Breast epithelium (tissue), 4 donors: Measurements from ENCODE around the gene RFPL2. TPM values are rescaled to one million over a fixed set of nuclear protein-coding genes. Genes with fewer than 3 reads are reported as not detected.
"Not testable (repeated sequence)": the region's sequence is repeated elsewhere in the genome, so short reads cannot be mapped to it uniquely, and the experiment has no call there.

ENCODE experiments used
- DNase-seq, 2 donors: peaks; one replicate each; pipeline ENCODE4 v3.0.0-alpha.2; 2019; ENCODE audit warnings: low spot score in 2 of 2
- H3K27ac ChIP-seq, 2 donors: fragments of 200-600 bp; sonication (generic) in 1 of 2; one replicate each; pipeline ENCODE4 v1.5.1; 2016 to 2019; ENCODE audit warnings: mild to moderate bottlenecking in 1 of 2
- H3K27me3 ChIP-seq, 2 donors: fragments of 200-600 bp; sonication (generic) in 1 of 2; one replicate each; pipeline versions ENCODE4 v1.5.1 to v1.6.0; 2017 to 2019; ENCODE audit warnings: control low read depth in 1 of 2, mild to moderate bottlenecking in 1 of 2
- H3K36me3 ChIP-seq: fragments of 200-600 bp; one replicate; pipeline ENCODE4 v1.5.1; 2019
- H3K4me1 ChIP-seq, 2 donors: fragments of 200-600 bp; sonication (generic); one replicate each; pipeline ENCODE4 v1.5.1; 2016 to 2019; ENCODE audit warnings: control low read depth in 1 of 2
- H3K4me3 ChIP-seq, 3 donors: fragments of 200-600 bp; sonication (generic); 1 replicate in 2 of 3; 2 replicates in 1 of 3; pipeline ENCODE4 v1.5.1; 2016 to 2019; ENCODE audit warnings: mild to moderate bottlenecking in 3 of 3, moderate library complexity in 2 of 3
- H3K9me3 ChIP-seq, 2 donors: fragments of 200-600 bp; sonication (generic) in 1 of 2; one replicate each; pipeline ENCODE4 v1.5.1; 2016 to 2019; ENCODE audit warnings: control low read depth in 1 of 2
- POLR2A ChIP-seq: fragments of 450-650 bp; IDR thresholded peaks from one replicate; pipeline ENCODE4 v1.6.1; 2016; ENCODE audit warnings: antibody characterized with exemption, mild to moderate bottlenecking, moderate library complexity
- POLR2AphosphoS5 ChIP-seq, 3 donors: sonication (generic); formaldehyde crosslinking; IDR thresholded peaks; one replicate each; pipeline ENCODE4 v1.6.1; 2017; ENCODE audit warnings: antibody characterized with exemption in 3 of 3
- intact Hi-C: fragments of 100-400 bp; cut with DNase I; formaldehyde crosslinking; loops from one replicate; pipeline ENCODE4 v1.15.1; 2023; ENCODE audit warnings: low total_unique reads
- total RNA-seq, 3 donors: library from RNA; depleted of rRNA; stranded (reverse); fragments of >200 nt; gene quantifications; one replicate each; pipeline ENCODE4 v1.1.0, GENCODE V29; 2016
- TF ChIP-seq, protein P1 (sequence below), 3 donors: fragments of 450-650 bp; IDR thresholded peaks; one replicate each; pipeline ENCODE4 v1.5.1; 2016 to 2017; ENCODE audit warnings: antibody characterized with exemption in 3 of 3, mild to moderate bottlenecking in 3 of 3, moderate library complexity in 3 of 3

RFPL2 gene
- total RNA-seq, 3 donors from 2014 or later, result 0.29 TPM; not detected in 2

DNA sequence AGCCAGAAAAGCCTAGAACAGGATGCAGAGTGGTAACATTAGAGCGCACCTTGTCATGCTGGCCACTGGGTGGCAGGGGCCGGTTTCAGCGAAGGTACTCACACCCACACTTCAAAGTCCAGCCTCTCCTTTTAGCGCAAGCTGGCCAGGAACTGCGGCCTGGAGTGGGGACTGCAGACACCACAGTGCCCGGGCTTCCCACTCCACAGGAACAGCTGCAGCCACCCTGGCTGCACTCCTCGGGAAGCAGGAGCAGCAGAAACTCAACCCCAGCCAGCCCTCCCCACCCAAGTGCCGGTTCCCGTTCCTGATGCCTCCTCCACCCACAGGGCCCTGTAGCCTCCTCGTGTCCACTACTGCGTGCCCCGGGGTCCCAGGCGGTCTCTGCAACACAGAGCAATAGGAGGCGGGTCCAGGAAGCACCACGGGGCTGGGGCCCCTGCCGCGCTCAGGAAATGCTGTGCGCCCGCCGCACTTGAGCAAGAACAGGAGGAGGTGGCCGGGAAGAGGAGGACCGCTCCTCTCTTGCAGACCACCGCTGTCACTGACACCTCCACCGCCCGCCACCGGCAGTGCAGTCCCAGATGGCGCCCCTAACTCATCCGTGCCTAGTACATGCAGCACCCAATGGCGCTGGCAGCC is 2.2 kb downstream of the RFPL2 start:
- TF ChIP-seq POLR2AphosphoS5 (IDR thresholded peaks at IDR 0.05), result no peak
- TF ChIP-seq, protein P1, sequence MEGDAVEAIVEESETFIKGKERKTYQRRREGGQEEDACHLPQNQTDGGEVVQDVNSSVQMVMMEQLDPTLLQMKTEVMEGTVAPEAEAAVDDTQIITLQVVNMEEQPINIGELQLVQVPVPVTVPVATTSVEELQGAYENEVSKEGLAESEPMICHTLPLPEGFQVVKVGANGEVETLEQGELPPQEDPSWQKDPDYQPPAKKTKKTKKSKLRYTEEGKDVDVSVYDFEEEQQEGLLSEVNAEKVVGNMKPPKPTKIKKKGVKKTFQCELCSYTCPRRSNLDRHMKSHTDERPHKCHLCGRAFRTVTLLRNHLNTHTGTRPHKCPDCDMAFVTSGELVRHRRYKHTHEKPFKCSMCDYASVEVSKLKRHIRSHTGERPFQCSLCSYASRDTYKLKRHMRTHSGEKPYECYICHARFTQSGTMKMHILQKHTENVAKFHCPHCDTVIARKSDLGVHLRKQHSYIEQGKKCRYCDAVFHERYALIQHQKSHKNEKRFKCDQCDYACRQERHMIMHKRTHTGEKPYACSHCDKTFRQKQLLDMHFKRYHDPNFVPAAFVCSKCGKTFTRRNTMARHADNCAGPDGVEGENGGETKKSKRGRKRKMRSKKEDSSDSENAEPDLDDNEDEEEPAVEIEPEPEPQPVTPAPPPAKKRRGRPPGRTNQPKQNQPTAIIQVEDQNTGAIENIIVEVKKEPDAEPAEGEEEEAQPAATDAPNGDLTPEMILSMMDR (IDR thresholded peaks at IDR 0.05), result peak in 2 of 3 donors; percentile 18 to 50
- no peaks in the 10 kb centered on the region for H3K9me3 ChIP-seq
- H3K4me1 ChIP-seq, result peaks cover 0 to 2% of the 10 kb centered on the region in 2 donors
- H3K27ac ChIP-seq, result no peak overlapping the region
- intact Hi-C loops, result no loop called here
- H3K4me3 ChIP-seq, result peak overlapping the region in 2 of 3 donors; percentile 23 to 54
- peaks cover 0 to 39% of the 10 kb centered on the region in 2 donors for H3K27me3 ChIP-seq
- H3K36me3 ChIP-seq, result no peaks in the 10 kb centered on the region
- no peak for DNase-seq

DNA sequence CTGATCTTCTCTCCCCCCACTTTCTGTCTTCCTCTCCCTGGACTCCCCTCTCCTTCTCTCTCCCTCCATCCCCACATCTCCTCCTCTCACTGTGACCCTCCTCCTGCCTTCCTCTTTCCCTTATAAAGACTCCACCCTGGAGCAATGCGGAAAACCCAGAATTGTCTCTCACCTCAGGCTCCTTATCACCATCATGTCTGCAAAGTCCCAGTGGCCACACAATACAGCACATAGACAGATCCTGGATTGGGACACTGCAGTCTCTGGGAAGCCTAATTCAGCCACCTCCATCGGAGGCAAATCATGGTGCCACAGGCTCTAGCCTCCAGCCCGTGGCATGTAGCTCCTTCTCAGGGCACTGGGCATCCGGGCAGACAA is 2.7 kb downstream of the RFPL2 start:
- Histone ChIP-seq H3K27me3 (peaks cover 0 to 39% of the 10 kb centered on the region in 2 donors), H3K36me3 (no peaks in the 10 kb centered on the region), H3K4me1 (peaks cover 0 to 2% of the 10 kb centered on the region in 2 donors), H3K27ac (no peak overlapping the region), H3K4me3 (no peak overlapping the region), H3K9me3 (no peaks in the 10 kb centered on the region)
- intact Hi-C loops, result no loop called here
- TF ChIP-seq POLR2AphosphoS5 (IDR thresholded peaks at IDR 0.05), result no peak
- no peak for DNase-seq

DNA sequence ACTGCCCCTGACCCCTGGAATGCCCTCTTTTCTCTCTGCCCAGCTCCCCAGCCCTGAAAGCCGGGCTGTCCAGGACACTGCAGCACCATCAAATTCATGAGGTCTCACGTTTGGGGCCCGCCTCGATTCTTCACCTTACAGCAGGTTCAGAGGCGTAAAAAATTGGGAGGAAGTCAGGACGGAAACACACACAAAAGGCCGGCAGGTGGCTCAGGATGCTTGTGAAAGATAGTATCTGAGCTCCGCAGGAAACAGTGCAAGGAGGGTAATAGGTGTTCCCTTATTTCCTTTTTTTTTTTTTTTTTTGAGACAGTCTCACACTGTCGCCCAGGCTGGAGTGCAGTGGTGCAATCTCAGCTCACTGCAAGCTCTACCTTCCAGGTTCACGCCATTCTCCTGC is 4.1 kb downstream of the RFPL2 start:
- no peak for DNase-seq
- Histone ChIP-seq H3K4me1 (peaks cover 0 to 2% of the 10 kb centered on the region in 2 donors), H3K4me3 (no peak overlapping the region), H3K36me3 (no peaks in the 10 kb centered on the region), H3K27ac (no peak overlapping the region), H3K9me3 (no peaks in the 10 kb centered on the region), H3K27me3 (peaks cover 0 to 39% of the 10 kb centered on the region in 2 donors)
- TF ChIP-seq, protein P1 (IDR thresholded peaks at IDR 0.05), result no peak
- no peak for TF ChIP-seq POLR2AphosphoS5 (IDR thresholded peaks at IDR 0.05)
- no peak for TF ChIP-seq POLR2A
- intact Hi-C loops, result no loop called here

DNA sequence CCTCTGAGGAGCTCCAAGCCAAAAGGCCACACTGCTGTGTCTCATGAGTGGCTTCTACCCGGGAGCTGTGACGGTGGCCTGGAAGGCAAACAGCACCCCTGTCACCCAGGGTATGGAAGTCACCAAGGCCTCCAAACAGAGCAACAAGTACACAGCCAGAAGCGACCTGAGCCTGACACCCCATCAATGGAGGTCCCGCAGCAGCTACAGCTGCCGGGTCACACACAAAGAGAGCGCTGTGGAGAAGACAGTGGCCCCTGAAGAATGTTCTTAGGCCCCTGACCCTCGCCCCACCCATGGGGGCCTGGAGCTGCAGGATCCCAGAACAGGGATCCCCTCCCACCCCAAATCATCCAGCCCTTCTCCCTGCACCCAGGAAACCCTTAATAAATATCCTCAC is 4.9 kb downstream of the RFPL2 start:
- no peak for DNase-seq
- no peak for TF ChIP-seq POLR2A
- TF ChIP-seq, protein P1 (IDR thresholded peaks at IDR 0.05), result no peak
- no peak for TF ChIP-seq POLR2AphosphoS5 (IDR thresholded peaks at IDR 0.05)
- Histone ChIP-seq H3K36me3 (no peaks in the 10 kb centered on the region), H3K27ac (no peak overlapping the region), H3K27me3 (peaks cover 0 to 32% of the 10 kb centered on the region in 2 donors), H3K4me1 (peaks cover 0 to 2% of the 10 kb centered on the region in 2 donors), H3K4me3 (no peak overlapping the region), H3K9me3 (no peaks in the 10 kb centered on the region)
- intact Hi-C loops, result no loop called here

DNA sequence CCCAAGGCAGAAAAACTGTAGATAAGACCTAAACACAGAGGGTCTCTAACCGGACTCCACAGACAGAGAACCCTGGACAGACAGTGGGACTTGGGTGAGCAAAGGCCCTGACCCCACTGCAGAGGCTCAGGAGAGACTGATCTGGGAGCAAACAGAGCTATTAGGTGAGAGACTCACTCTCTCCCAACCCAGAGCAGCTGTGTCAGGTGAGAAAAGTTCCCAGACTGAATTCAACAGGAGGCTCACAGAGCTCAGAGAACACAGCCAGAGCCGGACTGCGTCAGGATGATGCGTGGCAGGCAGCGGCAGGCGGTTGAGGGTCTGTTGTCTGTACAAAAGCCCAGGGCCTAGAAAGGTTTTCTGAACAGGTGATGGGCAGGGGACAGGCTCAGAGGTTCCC is 5.5 kb downstream of the RFPL2 start:
- H3K9me3 ChIP-seq, result no peaks in the 10 kb centered on the region
- intact Hi-C loops, result no loop called here

DNA sequence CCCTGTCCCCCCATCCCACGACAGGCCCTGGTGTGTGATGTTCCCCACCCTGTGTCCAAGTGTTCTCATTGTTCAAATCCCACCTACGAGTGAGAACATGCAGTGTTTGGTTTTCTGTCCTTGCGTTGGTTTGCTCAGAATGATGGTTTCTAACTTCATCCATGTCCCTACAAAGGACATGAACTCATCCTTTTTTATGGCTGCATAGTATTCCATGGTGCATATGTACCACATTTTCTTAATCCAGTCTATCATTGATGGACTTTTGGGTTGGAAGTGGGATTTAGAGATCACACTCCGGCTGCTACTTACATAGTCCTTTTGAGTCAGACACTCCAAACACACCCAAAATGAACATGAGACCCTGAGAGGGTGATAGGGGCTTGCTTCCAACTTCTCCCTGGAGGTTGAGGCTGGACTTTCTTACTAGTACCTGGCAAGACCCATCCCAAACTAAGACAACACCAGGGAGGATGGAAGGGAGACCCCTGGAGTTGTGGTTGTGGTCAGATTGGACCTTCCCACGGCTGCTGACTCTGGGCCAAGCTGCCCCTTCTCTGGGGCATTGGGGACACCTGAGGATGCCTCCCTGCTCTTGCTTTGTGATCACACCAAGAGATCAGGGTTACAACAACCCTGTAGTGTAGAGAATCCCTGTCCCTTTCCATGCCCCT is 7.2 kb downstream of the RFPL2 start:
- H3K27me3 ChIP-seq, H3K4me1 ChIP-seq, intact Hi-C loops, DNase-seq, H3K9me3 ChIP-seq, H3K4me3 ChIP-seq, H3K36me3 ChIP-seq, H3K27ac ChIP-seq: not testable (repeated sequence)

More for the DNA sequence above, 5.5 kb downstream of the RFPL2 start:
- TF ChIP-seq, protein P1 (IDR thresholded peaks at IDR 0.05), result no peak
- TF ChIP-seq POLR2A, result no peak
- TF ChIP-seq POLR2AphosphoS5 (IDR thresholded peaks at IDR 0.05), result no peak
- peaks cover 0 to 26% of the 10 kb centered on the region in 2 donors for H3K27me3 ChIP-seq
- no peak for DNase-seq
- H3K4me1 ChIP-seq, result peaks cover 0 to 2% of the 10 kb centered on the region in 2 donors
- H3K27ac ChIP-seq, result no peak overlapping the region
- H3K4me3 ChIP-seq, result no peak overlapping the region
- no peaks in the 10 kb centered on the region for H3K36me3 ChIP-seq

DNA sequence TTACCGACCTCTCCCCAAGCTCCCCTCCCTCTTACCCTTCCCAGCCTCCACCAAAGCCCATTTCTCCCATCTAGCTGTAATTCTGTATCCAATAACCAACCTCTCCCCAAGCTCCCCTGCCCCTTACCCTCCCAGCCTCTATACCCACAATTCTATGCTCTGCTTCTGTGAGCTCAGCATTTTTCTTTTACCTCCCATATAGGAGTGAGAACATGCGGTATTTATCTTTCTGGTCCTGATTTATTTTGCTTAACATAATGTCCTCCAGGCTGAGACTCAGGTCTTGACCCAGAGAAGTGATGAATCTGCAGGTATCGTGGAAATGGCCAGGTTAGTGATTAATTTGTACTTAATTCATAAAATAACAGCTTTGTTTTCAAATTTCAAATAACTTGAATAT is 9.0 kb downstream of the RFPL2 start:
- H3K27ac ChIP-seq, H3K4me1 ChIP-seq, DNase-seq, H3K9me3 ChIP-seq, H3K27me3 ChIP-seq, intact Hi-C loops, H3K4me3 ChIP-seq, H3K36me3 ChIP-seq: not testable (repeated sequence)

DNA sequence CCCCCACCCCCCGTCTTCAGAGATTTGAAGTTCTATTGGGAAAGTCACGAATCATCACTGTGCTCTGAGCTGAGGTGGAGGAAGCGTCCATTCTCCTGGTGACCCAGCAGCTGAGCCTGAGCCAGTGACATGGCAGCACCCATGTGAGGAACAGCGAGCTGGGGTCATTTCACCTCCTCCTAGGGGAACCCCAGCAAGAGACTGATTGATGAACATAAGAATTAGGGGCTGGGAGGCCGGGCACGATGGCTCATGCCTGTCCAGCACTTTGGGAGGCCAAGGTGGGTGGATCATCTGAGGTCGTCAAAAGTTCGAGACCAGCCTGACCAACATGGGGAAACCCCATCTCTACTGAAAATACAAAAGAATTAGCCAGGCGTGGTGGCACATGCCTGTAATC is 11.5 kb downstream of the RFPL2 start:
- intact Hi-C loops, H3K4me3 ChIP-seq, H3K36me3 ChIP-seq, H3K4me1 ChIP-seq, H3K9me3 ChIP-seq, H3K27me3 ChIP-seq, DNase-seq, H3K27ac ChIP-seq: not testable (repeated sequence)

DNA sequence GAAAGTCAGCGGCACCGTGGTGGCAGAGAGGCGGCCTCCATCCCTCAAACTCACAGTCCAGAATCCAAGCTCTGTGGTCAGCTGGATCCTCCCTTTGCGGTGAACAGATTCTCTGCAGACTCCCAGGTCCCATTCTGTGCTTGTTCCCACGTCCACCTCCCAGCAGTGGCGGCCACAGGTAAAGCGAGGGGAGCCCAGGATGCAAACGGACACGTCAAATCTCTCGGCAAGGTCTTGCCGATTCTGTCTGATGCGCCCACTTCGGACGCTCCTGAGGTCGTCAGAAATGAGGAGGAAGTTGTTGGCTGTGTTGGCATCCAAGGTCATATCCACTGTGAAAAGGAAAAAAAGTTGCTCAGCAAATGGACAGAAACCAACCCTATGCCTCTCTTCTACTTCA is 13.9 kb downstream of the RFPL2 start:
- H3K4me3 ChIP-seq, intact Hi-C loops, H3K4me1 ChIP-seq, H3K9me3 ChIP-seq, H3K36me3 ChIP-seq, H3K27ac ChIP-seq, H3K27me3 ChIP-seq, DNase-seq: not testable (repeated sequence)
